ENCODE results near the gene ETS1.

The ETS1 gene

DNA sequence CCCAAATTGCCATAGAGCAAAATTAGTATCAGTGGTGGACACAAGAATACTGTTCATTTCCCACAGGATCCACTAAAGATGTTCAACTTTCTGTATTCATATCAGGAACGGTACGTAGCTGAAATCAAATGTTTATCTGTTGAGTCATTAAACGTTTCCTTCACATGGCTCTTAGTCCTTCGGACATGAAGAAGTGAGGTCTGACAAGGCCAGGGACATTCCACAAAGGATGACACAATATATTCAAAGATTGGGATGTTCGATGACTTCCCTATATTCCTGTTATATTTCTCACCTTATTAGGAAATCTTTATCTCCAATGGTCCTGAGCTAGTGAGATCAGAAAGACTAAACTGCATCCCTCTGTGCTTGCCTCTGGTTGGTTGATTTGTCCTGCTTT, 129.0 kb downstream of the ETS1 start:
- TF ChIP-seq, protein P1, sequence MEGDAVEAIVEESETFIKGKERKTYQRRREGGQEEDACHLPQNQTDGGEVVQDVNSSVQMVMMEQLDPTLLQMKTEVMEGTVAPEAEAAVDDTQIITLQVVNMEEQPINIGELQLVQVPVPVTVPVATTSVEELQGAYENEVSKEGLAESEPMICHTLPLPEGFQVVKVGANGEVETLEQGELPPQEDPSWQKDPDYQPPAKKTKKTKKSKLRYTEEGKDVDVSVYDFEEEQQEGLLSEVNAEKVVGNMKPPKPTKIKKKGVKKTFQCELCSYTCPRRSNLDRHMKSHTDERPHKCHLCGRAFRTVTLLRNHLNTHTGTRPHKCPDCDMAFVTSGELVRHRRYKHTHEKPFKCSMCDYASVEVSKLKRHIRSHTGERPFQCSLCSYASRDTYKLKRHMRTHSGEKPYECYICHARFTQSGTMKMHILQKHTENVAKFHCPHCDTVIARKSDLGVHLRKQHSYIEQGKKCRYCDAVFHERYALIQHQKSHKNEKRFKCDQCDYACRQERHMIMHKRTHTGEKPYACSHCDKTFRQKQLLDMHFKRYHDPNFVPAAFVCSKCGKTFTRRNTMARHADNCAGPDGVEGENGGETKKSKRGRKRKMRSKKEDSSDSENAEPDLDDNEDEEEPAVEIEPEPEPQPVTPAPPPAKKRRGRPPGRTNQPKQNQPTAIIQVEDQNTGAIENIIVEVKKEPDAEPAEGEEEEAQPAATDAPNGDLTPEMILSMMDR (IDR thresholded peaks at IDR 0.05; ENCODE audit: insufficient read depth, missing control alignments): no peak
- DNase-seq (ENCODE audit: insufficient read length, low spot score) (no peak), FAIRE-seq (no peak)

DNA sequence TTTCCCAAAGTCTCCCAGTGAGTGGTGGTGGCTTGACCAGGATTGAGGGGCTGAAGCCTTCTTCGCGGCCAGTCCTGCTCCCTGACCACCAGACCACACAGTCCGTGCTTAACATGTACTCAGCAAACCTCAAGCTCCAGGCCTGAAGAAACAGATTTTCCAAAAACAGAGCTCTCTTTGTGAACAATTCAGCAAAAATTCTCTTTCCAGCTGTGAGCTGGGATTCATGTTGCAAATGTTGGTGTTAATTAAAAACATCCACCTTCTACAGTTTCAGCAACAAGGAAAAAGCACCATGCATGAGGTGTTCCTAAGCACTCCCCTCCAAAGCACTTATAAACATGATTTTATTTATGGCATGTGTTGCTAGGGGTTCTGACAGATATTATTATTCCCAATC, 129.5 kb downstream of the ETS1 start:
- DNase-seq (ENCODE audit: insufficient read length, low spot score) (no peak), FAIRE-seq (no peak)
- TF ChIP-seq, protein P1 (IDR thresholded peaks at IDR 0.05; ENCODE audit: insufficient read depth, missing control alignments): no peak

DNA sequence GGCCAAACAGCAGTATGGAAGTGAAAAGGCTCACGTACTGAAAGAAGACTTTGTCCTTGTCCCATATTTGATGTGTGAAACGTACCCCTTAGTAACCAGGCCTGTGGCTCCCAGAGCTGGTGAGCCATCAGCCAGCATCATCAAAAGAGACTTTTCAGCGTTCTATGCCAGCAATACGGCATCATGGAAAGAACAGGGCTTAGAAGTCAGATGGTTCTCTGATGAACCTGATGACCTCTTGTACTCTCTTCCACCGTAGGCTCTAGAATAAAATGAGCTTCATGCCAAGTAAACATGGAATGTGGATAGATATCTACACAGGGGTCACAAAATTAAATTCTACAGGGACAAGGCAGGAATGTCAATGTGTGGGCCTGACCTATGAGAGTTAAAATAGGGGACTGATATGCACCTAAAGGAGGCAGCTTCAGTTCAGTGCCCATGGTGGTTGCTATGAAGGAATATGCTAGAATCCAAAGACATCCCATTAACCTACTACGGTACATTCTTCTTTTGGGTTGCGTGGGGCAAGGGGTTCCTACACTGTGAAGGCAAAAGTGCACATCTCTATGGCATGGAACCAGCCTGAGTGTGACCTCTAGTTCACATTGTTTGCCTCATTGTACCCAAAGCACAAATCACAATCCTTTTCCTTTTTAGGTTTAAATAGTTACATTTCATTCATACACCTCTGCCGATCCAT, 130.6 kb downstream of the ETS1 start:
- TF ChIP-seq, protein P1 (IDR thresholded peaks at IDR 0.05; ENCODE audit: insufficient read depth, missing control alignments): no peak
- DNase-seq (ENCODE audit: insufficient read length, low spot score): no peak
- no peak for FAIRE-seq

DNA sequence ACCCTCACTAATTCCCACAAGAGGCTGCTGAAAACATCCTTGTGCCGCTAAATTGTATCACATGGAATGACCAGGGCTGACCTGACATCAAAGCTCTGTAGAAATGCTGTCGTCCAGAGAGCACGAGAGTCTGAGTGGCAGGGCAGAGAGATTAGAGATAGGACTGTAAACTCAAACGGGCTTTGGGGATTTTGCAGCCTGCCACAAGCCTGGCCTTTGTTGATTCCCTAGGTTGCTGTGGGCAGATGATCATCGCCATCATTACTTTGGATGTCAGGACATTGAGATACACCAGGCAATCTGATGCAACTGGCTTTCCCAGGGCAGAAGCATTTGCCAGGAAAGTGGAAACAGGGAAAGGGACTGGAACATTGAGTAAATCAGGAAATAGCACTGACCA, 131.6 kb downstream of the ETS1 start:
- TF ChIP-seq, protein P1 (IDR thresholded peaks at IDR 0.05; ENCODE audit: insufficient read depth, missing control alignments): no peak
- FAIRE-seq (no peak), DNase-seq (ENCODE audit: insufficient read length, low spot score) (no peak)

DNA sequence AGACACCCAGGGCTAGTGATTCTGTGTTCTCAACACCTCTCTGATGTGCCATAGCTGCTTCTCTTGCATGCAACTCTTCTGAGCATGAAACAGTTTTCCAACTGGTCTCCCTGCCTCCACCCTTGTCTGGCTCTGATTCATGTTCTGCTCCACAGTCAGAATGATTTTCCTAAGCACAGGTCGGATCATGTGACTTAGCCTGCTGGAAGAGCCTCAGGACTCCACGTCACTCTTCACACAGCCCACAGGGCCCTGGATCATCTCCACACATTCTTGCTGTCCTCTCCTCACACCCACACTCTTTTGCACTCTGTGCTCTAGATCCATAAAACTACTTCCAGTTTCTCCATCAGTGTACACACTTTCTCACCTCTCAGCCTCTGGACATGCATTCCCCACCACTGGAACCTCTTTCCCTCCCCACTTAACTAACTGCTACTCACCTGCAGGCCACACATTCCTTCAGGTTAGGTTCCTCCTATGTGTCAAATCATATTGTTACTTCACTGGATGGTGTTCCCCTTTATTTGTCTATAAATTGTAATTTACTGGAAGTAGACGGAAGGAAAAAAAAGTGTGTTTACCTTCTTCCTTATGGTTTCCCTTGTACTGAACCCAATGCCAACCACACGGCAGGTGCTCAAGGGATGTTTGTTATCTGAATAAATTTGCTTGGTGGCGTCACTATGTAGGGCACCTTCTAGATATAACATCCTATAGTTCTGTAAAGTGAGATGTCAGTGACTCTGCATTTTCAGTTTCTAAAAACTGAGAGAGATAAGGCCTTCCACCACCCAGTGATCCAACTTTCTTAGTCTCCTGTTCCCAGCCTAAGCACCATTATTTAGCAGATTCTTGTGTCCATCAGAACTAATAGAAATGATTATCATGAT, 133.7 kb downstream of the ETS1 start:
- TF ChIP-seq, protein P1 (IDR thresholded peaks at IDR 0.05; ENCODE audit: insufficient read depth, missing control alignments): no peak
- FAIRE-seq (no peak), DNase-seq (ENCODE audit: insufficient read length, low spot score) (no peak)

DNA sequence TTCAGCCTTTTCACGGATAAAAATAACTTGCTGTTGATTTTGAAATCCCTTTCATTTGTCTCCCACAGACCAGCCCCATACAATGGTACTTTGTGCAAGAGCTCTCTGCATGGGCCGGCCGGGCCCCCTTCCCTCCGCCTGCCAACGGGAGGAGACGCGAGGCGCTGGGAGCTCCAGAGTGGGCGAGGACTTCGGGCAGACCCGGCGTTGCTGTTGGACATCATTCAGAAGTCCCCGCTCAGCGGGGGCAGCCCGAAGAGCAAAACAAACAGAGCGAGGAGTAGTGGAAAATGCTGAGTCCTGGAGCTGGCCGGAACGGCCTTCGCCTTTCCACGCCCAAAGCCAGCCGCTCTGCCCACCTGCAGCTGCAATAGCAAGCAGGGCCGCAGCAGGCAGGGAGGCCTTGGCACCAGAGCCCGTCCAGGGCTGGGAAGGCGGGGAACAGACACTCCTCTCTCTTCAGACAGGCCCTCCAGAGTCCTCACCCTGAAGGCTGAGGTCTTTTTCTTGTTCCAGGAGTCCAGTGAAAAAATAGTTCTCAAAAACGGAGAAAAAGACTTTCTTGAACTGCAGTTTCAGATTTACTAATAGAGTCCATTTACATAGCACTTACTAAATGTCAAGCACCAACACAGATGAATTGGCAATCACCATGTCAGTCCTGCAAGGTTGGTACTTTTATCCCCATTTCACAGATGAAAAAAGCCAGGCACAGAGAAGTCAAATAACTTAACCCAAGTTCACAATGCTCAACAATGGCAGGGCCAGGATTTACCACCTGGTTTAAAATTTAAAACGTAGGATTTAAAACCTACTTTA, 135.5 kb downstream of the ETS1 start:
- FAIRE-seq (no peak), DNase-seq (ENCODE audit: insufficient read length, low spot score) (no peak)
- TF ChIP-seq, protein P1 (IDR thresholded peaks at IDR 0.05; ENCODE audit: insufficient read depth, missing control alignments): no peak
